ENCODE data around the gene TRUB2. TPM values are rescaled to one million over a fixed set of nuclear protein-coding genes. Genes with fewer than 3 reads are reported as not detected.

Gene TRUB2
- total and polyA plus RNA-seq, 2 of the 13 experiments (the other 11 are each of a cell fraction or from before 2014, with no cell fraction given): 22.3 to 41.2 TPM

- no peaks in the 10 kb centered on the region for H4K20me1 ChIP-seq (ENCODE audit: insufficient read depth, low read length)
- in situ Hi-C loops (cut with HindIII; ENCODE audit: extremely low pct_ligation_motif_present, low pct_unique_long_range_greater_than_20kb) (no loop called here), intact Hi-C loops (cut with micrococcal nuclease; ENCODE audit: unreplicated experiment) (no loop called here)
- BruUV-seq (replicated peaks): no TSS peak
- H3K27me3 ChIP-seq (ENCODE audit: control insufficient read depth in 1 of 2, insufficient read depth in 2 of 2, low read length in 2 of 2): no peaks in the 10 kb centered on the region
- no peak overlapping the region for H2AFZ ChIP-seq (ENCODE audit: low read length)
- H3K79me2 ChIP-seq (ENCODE audit: insufficient read depth, low read length): no peaks in the 10 kb centered on the region
- no peak overlapping the region for H3K27ac ChIP-seq (ENCODE audit: extremely low read length, insufficient read depth, low read length)
- ChIA-PET CTCF (ENCODE audit: low intra/inter-chr PET ratio, low total read pairs) (no interaction called here), POLR2A (interaction anchor here (0.8 to 4.8 kb wide), 2 partner anchors 8 to 28 kb away, joined by 3 to 34 read pairs; partner anchors contain the start of genes GOLGA2 and SWI5)
- DNase-seq (ENCODE audit: low spot score): no peak
- H3K9ac ChIP-seq (ENCODE audit: insufficient read depth, low read depth, low read length): no peak overlapping the region
- H3K9me3 ChIP-seq (ENCODE audit: low read length): no peaks in the 10 kb centered on the region
- WGBS (ENCODE audit: low lambda C conversion rate): 87% methylated on average over 9 of the region's 9 CpGs
- peaks cover 1 to 7% of the 10 kb centered on the region in 2 experiments; a peak in 3 of 5 replicates for H3K36me3 ChIP-seq (replicated peaks in 1 of 2; ENCODE audit: control insufficient read depth in 1 of 2, insufficient read depth in 2 of 2, low read length in 2 of 2)
- peaks cover 6% of the 10 kb centered on the region for H3K4me1 ChIP-seq (ENCODE audit: insufficient read depth, low read length)
- H3K4me3 ChIP-seq (replicated peaks in 1 of 3; ENCODE audit: insufficient read depth in 1 of 3, low read depth in 2 of 3, low read length in 3 of 3): no peak overlapping the region
- no peak for ATAC-seq
- no peak overlapping the region for H3K4me2 ChIP-seq (ENCODE audit: low read depth, low read length)
- no peak for TF ChIP-seq ZNF883 (CRISPR knock-in tag; IDR thresholded peaks at IDR 0.05; ENCODE audit: not compliant biosample characterization)
- TF ChIP-seq BRD4 (CRISPR knock-in tag; IDR thresholded peaks at IDR 0.05): no peak
- TF ChIP-seq SAFB2 (CRISPR knock-in tag; IDR thresholded peaks at IDR 0.05; ENCODE audit: borderline replicate concordance, low read depth): no peak
- TF ChIP-seq TERF1 (CRISPR knock-in tag; IDR thresholded peaks at IDR 0.05): no peak
- TF ChIP-seq TBX3 (IDR thresholded peaks at IDR 0.05; ENCODE audit: borderline replicate concordance): no peak
- TF ChIP-seq TRIM22 (IDR thresholded peaks at IDR 0.05): no peak
- no peak for TF ChIP-seq PHF20 (CRISPR knock-in tag; IDR thresholded peaks at IDR 0.05)
- no peak for TF ChIP-seq MEIS2 (CRISPR knock-in tag; IDR thresholded peaks at IDR 0.05)
- TF ChIP-seq ZNF772 (CRISPR knock-in tag; IDR thresholded peaks at IDR 0.05): no peak
- no peak for TF ChIP-seq CENPBD1 (CRISPR knock-in tag; IDR thresholded peaks at IDR 0.05; ENCODE audit: borderline replicate concordance, low read depth)
- TF ChIP-seq ZNF3 (CRISPR knock-in tag; IDR thresholded peaks at IDR 0.05): no peak
- no peak for FAIRE-seq
Measured at GRCh38 chr9:128304136-128304970, 17.9 kb downstream of the TRUB2 start.
